ENCODE measurements around the gene DOK5. TPM values are rescaled to one million over a fixed set of nuclear protein-coding genes. Genes with fewer than 3 reads are reported as not detected.

DOK5 gene
- total and polyA plus RNA-seq, 10 of the 15 experiments (the other 5 are each of a cell fraction or from before 2014, with no cell fraction given), result 0.03 TPM; not detected in 9

GRCh38 chr20:54491506-54491905 lies 16.1 kb downstream of the DOK5 start:
- POLR2A ChIA-PET, result no interaction called here
- BruUV-seq (replicated peaks), result no TSS peak
- Histone ChIP-seq H3K79me2 (ENCODE audit: control insufficient read depth, insufficient read depth, low read length) (no peaks in the 10 kb centered on the region), H3K9ac (ENCODE audit: control insufficient read depth, insufficient read depth, low read length) (no peak overlapping the region), H3K4me1 (ENCODE audit: control insufficient read depth, insufficient read depth, low read length) (no peaks in the 10 kb centered on the region), H2AFZ (ENCODE audit: control insufficient read depth, low read depth, low read length) (no peak overlapping the region), H3K27me3 (replicated peaks in 1 of 2; ENCODE audit: control insufficient read depth in 2 of 2, insufficient read depth in 2 of 2, low read length in 1 of 2) (no peaks in the 10 kb centered on the region), H3K4me3 (no peak overlapping the region), H3K27ac (ENCODE audit: control insufficient read depth, insufficient read depth) (no peak overlapping the region), H4K20me1 (ENCODE audit: control insufficient read depth, insufficient read depth) (no peaks in the 10 kb centered on the region), H3K9me3 (replicated peaks; ENCODE audit: control insufficient read depth, insufficient read depth, low read length) (no peaks in the 10 kb centered on the region), H3K36me3 (ENCODE audit: control insufficient read depth in 2 of 2, insufficient read depth in 2 of 2, low read length in 1 of 2) (no peaks in the 10 kb centered on the region), H3K4me2 (ENCODE audit: control insufficient read depth, insufficient read depth) (no peak overlapping the region)
- CTCF ChIA-PET, result no interaction called here
- RAD21 ChIA-PET (ENCODE audit: unreplicated experiment), result no interaction called here
- ATAC-seq (no peak), FAIRE-seq (no peak), DNase-seq (ENCODE audit: low read depth, low spot score) (no peak)
- 51% methylated on average over 7 of the region's 7 CpGs for WGBS (ENCODE audit: insufficient coverage, insufficient replicate concordance, low lambda C conversion rate, missing lambda C conversion rate)
- SMC1A ChIA-PET (ENCODE audit: uncharacterized antibody, unreplicated experiment), result no interaction called here
- in situ Hi-C loops (cut with MboI), result no loop called here
- TF ChIP-seq HDGF (IDR thresholded peaks at IDR 0.05) (no peak), MEF2B (IDR thresholded peaks at IDR 0.05; ENCODE audit: partially characterized antibody, poor library complexity, severe bottlenecking) (no peak), ATF3 (IDR thresholded peaks at IDR 0.05; ENCODE audit: borderline replicate concordance, extremely low read depth, low read depth, low read length) (no peak), RELB (IDR thresholded peaks at IDR 0.05; ENCODE audit: low read depth) (no peak), ZSCAN29 (IDR thresholded peaks at IDR 0.05) (no peak), ZNF687 (IDR thresholded peaks at IDR 0.05) (no peak), NFIC (IDR thresholded peaks at IDR 0.05; ENCODE audit: low read depth, low read length) (no peak)
- intact Hi-C loops (cut with micrococcal nuclease; ENCODE audit: unreplicated experiment), result no loop called here
